Adrenal gland (tissue), 5 donors: ENCODE results near the gene UBN1.

ENCODE experiments used
- CTCF ChIP-seq, 6 experiments: fragments of 450-650 bp in 4 of 6; fragments of 200-600 bp in 2 of 6; sonication (generic) in 1 of 6; IDR thresholded peaks; 1 replicate in 5 of 6; 2 replicates in 1 of 6; pipeline versions ENCODE4 v1.5.1 to v1.8.0; 2016 to 2021; ENCODE audit warnings: antibody characterized with exemption in 6 of 6, mild to moderate bottlenecking in 2 of 6, moderate library complexity in 1 of 6
- POLR2A ChIP-seq, 2 donors: fragments of 450-650 bp; IDR thresholded peaks; one replicate each; pipeline ENCODE4 v1.6.1; 2017; ENCODE audit warnings: antibody characterized with exemption in 2 of 2, mild to moderate bottlenecking in 2 of 2, moderate library complexity in 1 of 2
- donor health status: DM: no; HTN: no; CAD: no.

- no peak for TF ChIP-seq POLR2A (IDR thresholded peaks at IDR 0.05)
- TF ChIP-seq CTCF (IDR thresholded peaks at IDR 0.05) = no peak
Observed at GRCh38 chr16:4832698-4833343, 14.5 kb upstream of the UBN1 start.
